ENCODE measurements around the gene RMDN2.

DNA sequence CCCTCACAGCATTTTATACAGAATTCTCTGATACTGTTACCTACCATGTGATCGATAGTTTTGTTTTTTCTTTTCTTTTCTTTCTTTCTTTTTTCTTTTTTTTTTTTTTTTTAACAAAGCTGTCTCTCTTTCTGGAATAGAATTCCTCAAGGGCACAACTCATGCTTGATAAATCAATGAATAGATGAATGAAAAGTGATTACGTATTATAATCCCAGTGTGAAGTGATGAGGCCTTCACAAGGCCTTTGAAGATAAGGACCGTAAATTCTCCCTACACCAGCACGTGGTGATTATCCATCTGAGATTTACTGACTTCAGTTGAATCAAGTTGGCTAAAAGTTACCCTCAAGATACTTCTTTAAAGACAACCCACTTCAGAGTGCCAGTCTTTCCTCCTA is 46.6 kb upstream of the RMDN2 start:
- TF ChIP-seq CTCF (IDR thresholded peaks at IDR 0.05; ENCODE audit: low read depth, low read length) (no peak), POLR2A (IDR thresholded peaks at IDR 0.05; ENCODE audit: extremely low read depth, insufficient read length) (no peak)

All from NB4 (cell line).